ENCODE measurements around the gene UAP1L1. TPM values are rescaled to one million over a fixed set of nuclear protein-coding genes. Genes with fewer than 3 reads are reported as not detected.

The UAP1L1 gene
- total and polyA plus RNA-seq, 2 of the 8 experiments (the other 6 are each of a cell fraction or from before 2014, with no cell fraction given) = 2.0 to 5.4 TPM

DNA sequence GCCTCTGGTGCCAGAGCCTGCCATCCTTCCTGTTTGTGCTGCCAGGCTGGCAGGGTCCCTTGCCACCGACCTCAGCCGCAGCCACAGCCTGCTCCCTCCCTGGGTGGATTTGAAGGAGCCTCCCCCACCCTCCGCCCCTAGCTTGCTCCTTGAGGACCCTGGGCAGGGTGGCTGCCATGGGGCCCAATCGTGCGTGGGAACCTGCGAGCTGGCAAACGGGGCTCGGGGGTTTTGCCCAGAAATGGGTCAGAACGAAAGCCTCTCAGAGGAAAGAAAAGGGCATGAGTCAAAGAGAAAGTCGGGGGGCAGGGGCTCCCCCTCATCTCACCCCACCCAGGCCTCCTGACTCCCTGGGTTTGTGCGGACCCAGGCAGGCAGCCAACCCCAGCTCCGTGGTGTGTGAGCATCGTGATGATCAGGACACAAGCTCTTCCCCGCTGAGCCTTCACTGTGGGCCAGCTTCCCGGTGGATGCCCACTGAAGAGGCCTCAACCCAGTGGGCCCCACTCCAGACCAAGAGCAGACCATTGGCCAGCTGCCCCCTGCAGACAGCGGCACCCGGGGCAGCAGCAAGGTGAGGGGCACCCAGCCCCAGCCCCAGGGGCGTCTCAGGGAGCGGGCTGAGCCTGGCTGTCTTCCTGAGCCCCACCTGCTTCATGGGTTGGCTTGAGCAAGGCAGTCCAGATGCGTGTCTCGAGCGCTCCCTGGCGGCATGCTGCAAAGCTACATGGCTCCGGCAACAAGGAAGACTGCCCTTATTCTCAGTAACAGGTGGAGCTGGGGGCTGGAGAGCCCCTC is 42.4 kb upstream of the UAP1L1 start (continued):
- TF ChIP-seq RAD21 (IDR thresholded peaks at IDR 0.05 in 1 of 2, conservative IDR thresholded peaks at IDR 0.05 in 1 of 2; ENCODE audit: low read depth in 2 of 2, low read length in 2 of 2) (peak; percentile 87 to 90), KDM5A (IDR thresholded peaks at IDR 0.05; ENCODE audit: low read length) (no peak), SIX5 (IDR thresholded peaks at IDR 0.05; ENCODE audit: low read depth, low read length) (no peak), SIRT6 (IDR thresholded peaks at IDR 0.05; ENCODE audit: low read length) (no peak), SP4 (IDR thresholded peaks at IDR 0.05; ENCODE audit: low read length) (no peak), ASH2L (IDR thresholded peaks at IDR 0.05; ENCODE audit: low read length) (no peak), GTF2F1 (IDR thresholded peaks at IDR 0.05; ENCODE audit: borderline replicate concordance, low read depth, low read length) (peak; percentile 25; the same call in 1 of the 2 replicates), POU5F1 (IDR thresholded peaks at IDR 0.05; ENCODE audit: low read depth, low read length) (no peak), CBX5 (IDR thresholded peaks at IDR 0.05; ENCODE audit: low read depth, low read length) (no peak), EP300 (IDR thresholded peaks at IDR 0.05; ENCODE audit: borderline replicate concordance in 1 of 2, low read depth in 2 of 2, low read length in 2 of 2) (no peak), SP2 (IDR thresholded peaks at IDR 0.05; ENCODE audit: low read length) (no peak), TCF12 (IDR thresholded peaks at IDR 0.05; ENCODE audit: low read depth, low read length) (no peak), POLR2AphosphoS5 (IDR thresholded peaks at IDR 0.05; ENCODE audit: low read depth, low read length) (no peak), PHF8 (conservative IDR thresholded peaks at IDR 0.05; ENCODE audit: low read depth, low read length) (no peak), NANOG (IDR thresholded peaks at IDR 0.05; ENCODE audit: insufficient read depth, low read depth, low read length, poor library complexity, severe bottlenecking) (no peak), BCL11A (IDR thresholded peaks at IDR 0.05; ENCODE audit: low read depth in 2 of 2, low read length in 2 of 2) (no peak), CEBPB (IDR thresholded peaks at IDR 0.05; ENCODE audit: low read depth, low read length) (0 out of 2 replicates have a peak, but pooled peaks have one; percentile 25), SP1 (IDR thresholded peaks at IDR 0.05; ENCODE audit: low read depth, low read length) (no peak), BACH1 (IDR thresholded peaks at IDR 0.05; ENCODE audit: low read length) (no peak), RNF2 (IDR thresholded peaks at IDR 0.05; ENCODE audit: borderline replicate concordance, low read depth, low read length, missing control alignments, poor library complexity, severe bottlenecking) (no peak), HDAC6 (IDR thresholded peaks at IDR 0.05; ENCODE audit: low read depth, low read length) (no peak), CBX8 (IDR thresholded peaks at IDR 0.05; ENCODE audit: borderline replicate concordance, low read depth, low read length) (no peak)
- TF ChIP-seq, protein P1, sequence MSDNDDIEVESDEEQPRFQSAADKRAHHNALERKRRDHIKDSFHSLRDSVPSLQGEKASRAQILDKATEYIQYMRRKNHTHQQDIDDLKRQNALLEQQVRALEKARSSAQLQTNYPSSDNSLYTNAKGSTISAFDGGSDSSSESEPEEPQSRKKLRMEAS (IDR thresholded peaks at IDR 0.05) = peak; percentile 12; the same call in 1 of the 2 replicates
- TF ChIP-seq, protein P2, sequence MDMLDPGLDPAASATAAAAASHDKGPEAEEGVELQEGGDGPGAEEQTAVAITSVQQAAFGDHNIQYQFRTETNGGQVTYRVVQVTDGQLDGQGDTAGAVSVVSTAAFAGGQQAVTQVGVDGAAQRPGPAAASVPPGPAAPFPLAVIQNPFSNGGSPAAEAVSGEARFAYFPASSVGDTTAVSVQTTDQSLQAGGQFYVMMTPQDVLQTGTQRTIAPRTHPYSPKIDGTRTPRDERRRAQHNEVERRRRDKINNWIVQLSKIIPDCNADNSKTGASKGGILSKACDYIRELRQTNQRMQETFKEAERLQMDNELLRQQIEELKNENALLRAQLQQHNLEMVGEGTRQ (IDR thresholded peaks at IDR 0.05; ENCODE audit: low read length) = no peak
